ENCODE measurements around the gene PREX1.

DNA sequence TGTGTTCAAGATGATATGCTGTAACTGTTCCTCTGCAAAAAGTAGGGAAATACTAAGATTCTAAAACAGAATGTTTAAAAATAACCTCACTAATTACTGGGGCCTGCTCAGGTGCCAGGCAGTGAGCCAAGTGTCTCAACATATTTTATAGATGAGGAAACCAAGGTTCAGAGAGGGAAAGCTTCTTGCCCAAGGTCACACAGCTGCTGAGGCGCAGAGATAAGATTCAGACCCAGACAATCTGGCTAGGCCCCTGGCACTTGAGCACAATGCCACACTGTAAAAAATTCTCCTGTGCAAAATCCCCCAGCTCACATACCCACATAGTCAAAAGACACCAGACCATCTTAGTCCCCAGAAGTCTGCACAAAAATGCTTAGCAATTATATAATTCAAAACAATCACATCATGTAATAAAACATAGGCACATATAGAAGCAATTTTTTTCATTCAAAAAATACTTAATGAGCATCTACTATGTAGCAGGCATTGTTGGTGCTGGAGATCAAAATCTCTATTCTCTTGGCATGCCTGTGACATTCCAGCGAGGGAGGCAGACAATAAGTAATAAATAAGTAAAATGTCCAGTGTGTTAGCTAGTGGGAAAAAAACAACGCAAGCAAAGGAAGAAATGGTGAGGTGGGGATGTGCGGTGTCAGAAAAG, 10.3 kb downstream of the PREX1 start:
- TF ChIP-seq POLR2A (IDR thresholded peaks at IDR 0.05) (no peak), POLR2AphosphoS5 (IDR thresholded peaks at IDR 0.05; ENCODE audit: insufficient read depth in 1 of 2, low read depth in 1 of 2) (no peak)
- TF ChIP-seq, protein P1, sequence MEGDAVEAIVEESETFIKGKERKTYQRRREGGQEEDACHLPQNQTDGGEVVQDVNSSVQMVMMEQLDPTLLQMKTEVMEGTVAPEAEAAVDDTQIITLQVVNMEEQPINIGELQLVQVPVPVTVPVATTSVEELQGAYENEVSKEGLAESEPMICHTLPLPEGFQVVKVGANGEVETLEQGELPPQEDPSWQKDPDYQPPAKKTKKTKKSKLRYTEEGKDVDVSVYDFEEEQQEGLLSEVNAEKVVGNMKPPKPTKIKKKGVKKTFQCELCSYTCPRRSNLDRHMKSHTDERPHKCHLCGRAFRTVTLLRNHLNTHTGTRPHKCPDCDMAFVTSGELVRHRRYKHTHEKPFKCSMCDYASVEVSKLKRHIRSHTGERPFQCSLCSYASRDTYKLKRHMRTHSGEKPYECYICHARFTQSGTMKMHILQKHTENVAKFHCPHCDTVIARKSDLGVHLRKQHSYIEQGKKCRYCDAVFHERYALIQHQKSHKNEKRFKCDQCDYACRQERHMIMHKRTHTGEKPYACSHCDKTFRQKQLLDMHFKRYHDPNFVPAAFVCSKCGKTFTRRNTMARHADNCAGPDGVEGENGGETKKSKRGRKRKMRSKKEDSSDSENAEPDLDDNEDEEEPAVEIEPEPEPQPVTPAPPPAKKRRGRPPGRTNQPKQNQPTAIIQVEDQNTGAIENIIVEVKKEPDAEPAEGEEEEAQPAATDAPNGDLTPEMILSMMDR (IDR thresholded peaks at IDR 0.05) = no peak

Measured in vagina (tissue), 2 donors.